Endometrium (tissue), 2 donors: ENCODE data around the gene PRKCQ.
"Not testable (repeated sequence)": the region's sequence is repeated elsewhere in the genome, so short reads cannot be mapped to it uniquely, and the experiment has no call there.

ENCODE experiments used
- FAIRE-seq: peaks from 2 replicates; lab custom pipeline; 2012; peaks lifted over from hg19 to GRCh38; lab: Jason Lieb, UNC
- donor health status: control.
- donor health status: control.

The PRKCQ gene

GRCh38 chr10:6383096-6383812, 196.8 kb downstream of the PRKCQ start:
- FAIRE-seq = no peak

GRCh38 chr10:6382081-6382480, 198.0 kb downstream of the PRKCQ start:
- no peak for FAIRE-seq

GRCh38 chr10:6380478-6380877, 199.6 kb downstream of the PRKCQ start:
- FAIRE-seq = not testable (repeated sequence)

- FAIRE-seq = no peak
These were observed 200.9 kb downstream of the PRKCQ start for GRCh38 chr10:6379015-6379776.
